ENCODE measurements around the gene PET100.

DNA sequence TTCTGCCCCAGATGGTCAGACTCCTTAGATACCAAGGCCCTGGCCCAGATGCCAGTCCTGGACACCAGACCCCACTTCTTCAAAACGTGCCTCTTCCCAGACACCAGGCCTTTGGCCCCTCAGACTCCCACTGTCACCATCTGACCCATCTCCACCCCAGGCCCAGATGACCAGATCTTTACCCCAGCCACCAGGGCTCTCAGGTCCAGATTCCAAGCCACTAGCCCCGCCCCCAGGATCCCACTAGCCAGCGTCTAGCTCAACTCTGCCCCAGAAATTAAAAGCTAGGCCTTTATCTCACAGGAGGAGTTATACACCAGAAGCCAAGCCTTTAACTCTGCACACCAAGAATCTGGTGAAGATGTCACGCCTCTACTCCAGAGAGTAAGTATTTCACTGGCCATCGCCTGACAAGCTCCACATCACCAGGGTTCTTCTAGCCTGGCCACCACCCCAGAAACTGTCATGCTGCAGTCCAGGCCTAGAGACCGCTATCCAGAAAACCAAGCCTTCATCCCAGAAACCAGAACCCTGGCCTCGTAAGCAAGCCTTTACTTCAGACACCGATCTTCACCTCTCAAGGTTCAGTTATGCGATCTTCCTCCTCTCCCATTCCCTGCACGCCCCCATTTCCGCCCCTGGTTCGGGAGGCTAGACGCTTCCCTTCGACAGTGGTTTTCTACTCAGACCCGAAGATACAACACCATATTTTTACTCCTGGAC lies 843 bp upstream of the PET100 start:
- TF ChIP-seq, protein P1, sequence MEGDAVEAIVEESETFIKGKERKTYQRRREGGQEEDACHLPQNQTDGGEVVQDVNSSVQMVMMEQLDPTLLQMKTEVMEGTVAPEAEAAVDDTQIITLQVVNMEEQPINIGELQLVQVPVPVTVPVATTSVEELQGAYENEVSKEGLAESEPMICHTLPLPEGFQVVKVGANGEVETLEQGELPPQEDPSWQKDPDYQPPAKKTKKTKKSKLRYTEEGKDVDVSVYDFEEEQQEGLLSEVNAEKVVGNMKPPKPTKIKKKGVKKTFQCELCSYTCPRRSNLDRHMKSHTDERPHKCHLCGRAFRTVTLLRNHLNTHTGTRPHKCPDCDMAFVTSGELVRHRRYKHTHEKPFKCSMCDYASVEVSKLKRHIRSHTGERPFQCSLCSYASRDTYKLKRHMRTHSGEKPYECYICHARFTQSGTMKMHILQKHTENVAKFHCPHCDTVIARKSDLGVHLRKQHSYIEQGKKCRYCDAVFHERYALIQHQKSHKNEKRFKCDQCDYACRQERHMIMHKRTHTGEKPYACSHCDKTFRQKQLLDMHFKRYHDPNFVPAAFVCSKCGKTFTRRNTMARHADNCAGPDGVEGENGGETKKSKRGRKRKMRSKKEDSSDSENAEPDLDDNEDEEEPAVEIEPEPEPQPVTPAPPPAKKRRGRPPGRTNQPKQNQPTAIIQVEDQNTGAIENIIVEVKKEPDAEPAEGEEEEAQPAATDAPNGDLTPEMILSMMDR (IDR thresholded peaks at IDR 0.05) = no peak
- no peak for TF ChIP-seq POLR2A (IDR thresholded peaks at IDR 0.05)

Data from uterus (tissue), 2 donors.